Left cardiac atrium (tissue), 4 donors: ENCODE measurements around the gene TECPR1. TPM values are rescaled to one million over a fixed set of nuclear protein-coding genes. Genes with fewer than 3 reads are reported as not detected.

Experiments
- ATAC-seq, 2 donors: fragments of 200-7000 bp; cut with Tn5 transposase; one replicate each; pipeline ENCODE4 v1.9.1; 2020; ENCODE audit warnings: mild to moderate bottlenecking in 2 of 2, moderate library complexity in 2 of 2
- DNase-seq: peaks from one replicate; pipeline ENCODE4 v3.0.0-alpha.2; 2020
- intact Hi-C, 2 donors: fragments of 100-400 bp; cut with DNase I; formaldehyde crosslinking; loops; one replicate each; pipeline versions ENCODE4 v1.14.1 to v1.15.1; 2022 to 2023
- total RNA-seq, 2 donors: library from RNA; stranded (reverse); fragmentation: NEBNext Ultra II Directional; extraction: Animal tissue kit (Norgen Biotek cat#: 25700); gene quantifications; one replicate each; pipeline ENCODE4 v1.2.1, GENCODE V29; 2021
- donor health status: DM: no; HTN: yes; CAD: no.
- donor health status: DM: no; HTN: yes; CAD: no; lungs with severe emphysema.
- donor health status: DM: yes; HTN: yes; CAD: no.
- donor health status: Dilated cardiomyopathy.

TECPR1 gene
- total RNA-seq, 2 donors from 2014 or later, result 20.9 to 23.4 TPM

- intact Hi-C loops, result loop anchor here in 1 of 2 donors (5.0 kb wide), 1 partner anchor 33 kb away; the partner anchor contains the start of gene TECPR1
- ATAC-seq, result no peak
- DNase-seq, result no peak
Measured at GRCh38 chr7:98285157-98286092, 33.4 kb upstream of the TECPR1 start.

- intact Hi-C loops, result loop anchor here in 1 of 2 donors (5.0 kb wide), 1 partner anchor 32 kb away; the partner anchor contains the start of gene TECPR1
- peak; percentile 84 for DNase-seq
- ATAC-seq, result peak; percentile 38 to 60
Measured at GRCh38 chr7:98284335-98285036, 32.5 kb upstream of the TECPR1 start.

- ATAC-seq (no peak), DNase-seq (no peak)
- intact Hi-C loops, result no loop called here
Measured at GRCh38 chr7:98283887-98284222, 31.8 kb upstream of the TECPR1 start.

- intact Hi-C loops, result no loop called here
- DNase-seq (peak; percentile 60), ATAC-seq (peak; percentile 1 to 4)
Measured at GRCh38 chr7:98283127-98283886, 31.3 kb upstream of the TECPR1 start.

GRCh38 chr7:98282703-98283102 lies 30.7 kb upstream of the TECPR1 start:
- ATAC-seq (no peak), DNase-seq (no peak)
- intact Hi-C loops, result no loop called here

- DNase-seq, result no peak
- intact Hi-C loops, result no loop called here
- ATAC-seq, result peak; percentile 0 to 2
Measured at GRCh38 chr7:98281757-98282606, 29.9 kb upstream of the TECPR1 start.

- DNase-seq (peak; percentile 91), ATAC-seq (peak; percentile 80 to 89)
- intact Hi-C loops, result no loop called here
Measured at GRCh38 chr7:98280791-98281756, 29.0 kb upstream of the TECPR1 start, which contains the start of gene BRI3. Gene BRI3, plus strand, starts transcription at chr7:98281686. Its CDS starts 110 bp downstream, at chr7:98281796.

- intact Hi-C loops, result no loop called here
- no peak for DNase-seq
- no peak for ATAC-seq
Measured at GRCh38 chr7:98280296-98280695, 28.3 kb upstream of the TECPR1 start.

GRCh38 chr7:98278936-98279335 lies 26.9 kb upstream of the TECPR1 start:
- ATAC-seq (no peak), DNase-seq (no peak)
- intact Hi-C loops, result no loop called here

- intact Hi-C loops, result no loop called here
- DNase-seq (no peak), ATAC-seq (no peak)
Measured at GRCh38 chr7:98278408-98278807, 26.4 kb upstream of the TECPR1 start.

- DNase-seq (no peak), ATAC-seq (peak; percentile 3 to 12)
- intact Hi-C loops, result no loop called here
Measured at GRCh38 chr7:98276241-98276761, 24.3 kb upstream of the TECPR1 start.

- DNase-seq (no peak), ATAC-seq (no peak)
- intact Hi-C loops, result no loop called here
Measured at GRCh38 chr7:98267303-98267702, 15.3 kb upstream of the TECPR1 start.

GRCh38 chr7:98266840-98267239 lies 14.8 kb upstream of the TECPR1 start:
- ATAC-seq (no peak), DNase-seq (no peak)
- intact Hi-C loops, result no loop called here

- DNase-seq, result no peak
- ATAC-seq, result no peak
- intact Hi-C loops, result no loop called here
Measured at GRCh38 chr7:98265841-98266271, 13.8 kb upstream of the TECPR1 start.

GRCh38 chr7:98257701-98258100 lies 5.7 kb upstream of the TECPR1 start:
- no peak for ATAC-seq
- no peak for DNase-seq
- intact Hi-C loops, result no loop called here

GRCh38 chr7:98256431-98256830 lies 4.4 kb upstream of the TECPR1 start:
- intact Hi-C loops, result no loop called here
- no peak for ATAC-seq
- no peak for DNase-seq

GRCh38 chr7:98254951-98255610 lies 3.0 kb upstream of the TECPR1 start:
- intact Hi-C loops, result loop anchor here in 1 of 2 donors (5.0 kb wide), 1 partner anchor 32 kb away; no protein-coding TSS in a partner anchor
- no peak for DNase-seq
- ATAC-seq, result no peak
